HepG2 (cell line): ENCODE data around the gene ZNF3. TPM values are rescaled to one million over a fixed set of nuclear protein-coding genes. Genes with fewer than 3 reads are reported as not detected.

Experiments
- ARID3A ChIP-seq: IDR thresholded peaks from 2 replicates; pipeline ENCODE4 v1.6.1; 2012; ENCODE audit warnings: low read depth, low read length, improper control_type of control experiment
- ARID4A ChIP-seq: sonication (generic); formaldehyde crosslinking; IDR thresholded peaks from 2 replicates; pipeline ENCODE4 v1.5.0; 2020; ENCODE audit warnings: mild to moderate bottlenecking, missing genetic modification reagents, borderline replicate concordance
- HDAC2 ChIP-seq: sonication (generic); formaldehyde crosslinking; IDR thresholded peaks from 2 replicates; pipeline ENCODE4 v1.4.0; 2020; ENCODE audit warnings: missing genetic modification reagents
- HMGA1 ChIP-seq: sonication (generic); formaldehyde crosslinking; conservative IDR thresholded peaks from 2 replicates; pipeline ENCODE4 v1.4.0; 2020; ENCODE audit warnings: missing genetic modification reagents
- KDM4B ChIP-seq: sonication (generic); formaldehyde crosslinking; IDR thresholded peaks from 2 replicates; pipeline ENCODE4 v1.4.0; 2020; ENCODE audit warnings: missing genetic modification reagents
- KMT2B ChIP-seq: IDR thresholded peaks from 2 replicates; pipeline ENCODE4 v1.6.1; 2016; ENCODE audit warnings: missing genetic modification reagents, missing compliant biosample characterization
- MAX ChIP-seq: IDR thresholded peaks from 2 replicates; pipeline ENCODE4 v1.6.1; 2012; ENCODE audit warnings: inconsistent platforms
- MTF1 ChIP-seq: sonication (generic); formaldehyde crosslinking; IDR thresholded peaks from 2 replicates; pipeline ENCODE4 v1.5.0; 2020; ENCODE audit warnings: missing genetic modification reagents
- MTF2 ChIP-seq: sonication (generic); formaldehyde crosslinking; IDR thresholded peaks from 2 replicates; pipeline ENCODE4 v1.5.0; 2020; ENCODE audit warnings: missing genetic modification reagents, borderline replicate concordance
- RBM39 ChIP-seq: fragments of 200-400 bp; formaldehyde crosslinking; IDR thresholded peaks from one replicate; pipeline ENCODE4 v1.6.1; 2018; ENCODE audit warnings: antibody characterized with exemption, mild to moderate bottlenecking, low read depth, low read length; ENCODE audit not compliant: poor library complexity, severe bottlenecking
- RXRB ChIP-seq: IDR thresholded peaks from 2 replicates; pipeline ENCODE4 v1.6.1; 2016; ENCODE audit warnings: borderline replicate concordance, missing genetic modification reagents, missing compliant biosample characterization
- SOX6 ChIP-seq, 2 experiments: fragments of 450-650 bp in 1 of 2; sonication (generic) in 1 of 2; formaldehyde crosslinking in 1 of 2; IDR thresholded peaks; 2 replicates each; pipeline versions ENCODE4 v1.4.0 to v1.6.1; 2017 to 2020; ENCODE audit warnings: antibody characterized with exemption in 1 of 2, mild to moderate bottlenecking in 1 of 2, missing genetic modification reagents in 1 of 2
- SRY ChIP-seq: sonication (generic); formaldehyde crosslinking; IDR thresholded peaks from 2 replicates; pipeline ENCODE4 v1.8.0; 2022; ENCODE audit warnings: mild to moderate bottlenecking, missing genetic modification reagents
- TARDBP ChIP-seq: sonication (generic); formaldehyde crosslinking; IDR thresholded peaks from 2 replicates; pipeline ENCODE4 v1.8.0; 2022; ENCODE audit warnings: mild to moderate bottlenecking, missing genetic modification reagents
- TFDP1 ChIP-seq: IDR thresholded peaks from 2 replicates; pipeline ENCODE4 v1.6.1; 2016; ENCODE audit warnings: missing compliant biosample characterization, missing genetic modification reagents, borderline replicate concordance
- YEATS2 ChIP-seq: sonication (generic); formaldehyde crosslinking; IDR thresholded peaks from 2 replicates; pipeline ENCODE4 v1.4.0; 2020; ENCODE audit warnings: missing genetic modification reagents, borderline replicate concordance
- ZNF354B ChIP-seq: sonication (generic); formaldehyde crosslinking; IDR thresholded peaks from 2 replicates; pipeline ENCODE4 v1.8.0; 2022; ENCODE audit warnings: mild to moderate bottlenecking, missing genetic modification reagents
- ZNF431 ChIP-seq: sonication (generic); formaldehyde crosslinking; IDR thresholded peaks from 2 replicates; pipeline ENCODE4 v1.9.0; 2022; ENCODE audit warnings: missing genetic modification reagents, low read depth, mild to moderate bottlenecking, borderline replicate concordance
- ZNF772 ChIP-seq: sonication (generic); formaldehyde crosslinking; IDR thresholded peaks from 2 replicates; pipeline ENCODE4 v1.5.0; 2020; ENCODE audit warnings: mild to moderate bottlenecking, missing genetic modification reagents
- ZNF784 ChIP-seq: sonication (generic); formaldehyde crosslinking; IDR thresholded peaks from 2 replicates; pipeline ENCODE4 v1.5.1; 2020; ENCODE audit warnings: missing genetic modification reagents, mild to moderate bottlenecking, borderline replicate concordance
- ZSCAN31 ChIP-seq: sonication (generic); formaldehyde crosslinking; IDR thresholded peaks from 2 replicates; pipeline ENCODE4 v1.5.0; 2020; ENCODE audit warnings: low read depth, mild to moderate bottlenecking, missing genetic modification reagents
- polyA plus RNA-seq, 8 experiments: library from polyadenylated mRNA; depleted of rRNA in 3 of 8; stranded (reverse) in 7 of 8; unstranded in 1 of 8; fragments of >200 nt; fragmentation: Illumina TruSeq in 4 of 8; extraction: Trizol in 4 of 8; gene quantifications; 2 replicates each; pipeline versions ENCODE4 v1.2.1 to v1.2.3, GENCODE V29; 2011 to 2016; ENCODE audit warnings: low read depth in 4 of 8, missing spikeins in 1 of 8, mixed read lengths in 1 of 8; ENCODE audit not compliant: insufficient read depth in 1 of 8
- total RNA-seq, 5 experiments: library from RNA; depleted of rRNA; stranded (reverse); fragments of >200 nt; fragmentation: Illumina TruSeq; extraction: Trizol; gene quantifications; 2 replicates each; pipeline ENCODE4 v1.2.3, GENCODE V29; 2016; ENCODE audit warnings: low read depth in 1 of 5

ZNF3 gene
- total and polyA plus RNA-seq, 2 of the 13 experiments (the other 11 are each of a cell fraction or from before 2014, with no cell fraction given), result 33.7 to 56.9 TPM

- no peak for TF ChIP-seq SOX6 (IDR thresholded peaks at IDR 0.05)
- TF ChIP-seq SOX6 (CRISPR knock-in tag; IDR thresholded peaks at IDR 0.05), result peak; percentile 95
- peak; percentile 98 for TF ChIP-seq ZNF772 (CRISPR knock-in tag)
- peak; percentile 85 for TF ChIP-seq KMT2B (CRISPR knock-in tag)
- TF ChIP-seq HMGA1 (CRISPR knock-in tag), result no peak
- TF ChIP-seq ZNF354B (CRISPR knock-in tag), result no peak
- TF ChIP-seq KDM4B, result peak; percentile 52; the same call in 1 of the 2 replicates
- TF ChIP-seq ZNF431 (CRISPR knock-in tag), result no peak
- TF ChIP-seq ARID4A (CRISPR knock-in tag), result peak; percentile 94
- peak; percentile 45; the same call in 1 of the 2 replicates for TF ChIP-seq ZNF784
- TF ChIP-seq MTF2 (CRISPR knock-in tag), result no peak
- TF ChIP-seq HDAC2 (CRISPR knock-in tag), result peak; percentile 89
- peak; percentile 98 for TF ChIP-seq ZSCAN31 (CRISPR knock-in tag)
- no peak for TF ChIP-seq MTF1
- TF ChIP-seq ARID3A, result no peak
- TF ChIP-seq YEATS2 (CRISPR knock-in tag), result peak; percentile 95; the same call in 1 of the 2 replicates
- peak; percentile 96 for TF ChIP-seq TARDBP (CRISPR knock-in tag)
- peak; percentile 68 for TF ChIP-seq SRY (CRISPR knock-in tag)
- TF ChIP-seq TFDP1, result peak; percentile 94
- TF ChIP-seq MAX, result peak; percentile 99
- peak; percentile 84 for TF ChIP-seq RXRB (CRISPR knock-in tag)
- TF ChIP-seq RBM39, result peak; percentile 89
Measured at GRCh38 chr7:100081535-100082102, at the start of gene ZNF3 (continued).
